Fibroblast of villous mesenchyme (primary cell): ENCODE results near the gene ZBTB14. TPM values are rescaled to one million over a fixed set of nuclear protein-coding genes. Genes with fewer than 3 reads are reported as not detected.

ENCODE experiments used
- DNase-seq: peaks from one replicate; pipeline ENCODE4 v3.0.0-alpha.2; 2010; ENCODE audit warnings: low read depth
- H3K4me3 ChIP-seq: 2 replicates; pipeline ENCODE4 v1.5.1; 2011; ENCODE audit warnings: low read depth, mild to moderate bottlenecking, low read length
- CTCF ChIP-seq: IDR thresholded peaks from 2 replicates; pipeline ENCODE4 v1.5.1; 2012; ENCODE audit warnings: low read depth, mild to moderate bottlenecking, low read length; ENCODE audit not compliant: insufficient read depth
- total RNA-seq: library from RNA; depleted of rRNA; stranded (reverse); fragments of >200 nt; gene quantifications from 2 replicates; pipeline ENCODE4 v1.2.3, GENCODE V29; 2012

Gene ZBTB14
- total RNA-seq, 1 donor, result 14.2 TPM

GRCh38 chr18:5275872-5276271 lies 19.7 kb downstream of the ZBTB14 start:
- TF ChIP-seq CTCF, result no peak
- H3K4me3 ChIP-seq, result no peak overlapping the region
- DNase-seq, result no peak

- DNase-seq, result no peak
- no peak for TF ChIP-seq CTCF
- no peak overlapping the region for H3K4me3 ChIP-seq
These were observed 26.7 kb downstream of the ZBTB14 start for GRCh38 chr18:5268874-5269273.

GRCh38 chr18:5266721-5267120 lies 28.8 kb downstream of the ZBTB14 start:
- no peak for TF ChIP-seq CTCF
- no peak overlapping the region for H3K4me3 ChIP-seq
- DNase-seq, result no peak

GRCh38 chr18:5253910-5254309 lies 41.6 kb downstream of the ZBTB14 start:
- no peak for TF ChIP-seq CTCF
- DNase-seq, result no peak
- no peak overlapping the region for H3K4me3 ChIP-seq

GRCh38 chr18:5251117-5251516 lies 44.4 kb downstream of the ZBTB14 start:
- TF ChIP-seq CTCF, result no peak
- no peak for DNase-seq
- no peak overlapping the region for H3K4me3 ChIP-seq

GRCh38 chr18:5250603-5251002 lies 44.9 kb downstream of the ZBTB14 start:
- H3K4me3 ChIP-seq, result no peak overlapping the region
- DNase-seq, result no peak
- TF ChIP-seq CTCF, result no peak

GRCh38 chr18:5244941-5245340 lies 50.6 kb downstream of the ZBTB14 start:
- no peak for DNase-seq
- TF ChIP-seq CTCF, result no peak

More at GRCh38 chr18:5244941-5245340, 50.6 kb downstream of the ZBTB14 start:
- H3K4me3 ChIP-seq, result no peak overlapping the region
